ENCODE results near the gene TOR1AIP2.

The TOR1AIP2 gene

DNA sequence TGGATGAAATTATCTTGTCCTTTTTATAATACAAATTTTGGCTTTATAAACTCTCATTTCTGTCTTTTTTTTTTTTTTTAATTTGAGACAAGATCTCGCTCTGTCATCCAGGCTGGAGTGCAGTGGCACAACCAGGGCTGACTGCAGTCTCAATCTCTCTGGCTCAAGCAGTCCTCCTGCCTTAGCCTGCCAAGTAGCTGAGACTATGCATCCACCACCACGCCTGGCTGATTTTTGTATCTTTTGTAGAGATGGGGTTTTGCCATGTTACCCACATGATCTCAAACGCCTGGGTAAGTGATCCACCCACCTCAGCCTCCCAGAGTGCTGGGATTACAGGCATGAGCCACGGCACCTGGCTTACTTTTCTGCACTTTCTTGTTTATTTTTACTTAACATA lies 12.0 kb upstream of the TOR1AIP2 start:
- ChIA-PET POLR2A (no interaction called here), CTCF (interaction anchor here (0.6 kb wide), 1 partner anchor 588 kb away, joined by 4 read pairs; no protein-coding TSS in a partner anchor)
- no peak for TF ChIP-seq NFRKB (IDR thresholded peaks at IDR 0.05)
- no peak for TF ChIP-seq FOXM1 (IDR thresholded peaks at IDR 0.05; ENCODE audit: borderline replicate concordance)
- no peak for TF ChIP-seq BHLHE40 (IDR thresholded peaks at IDR 0.05; ENCODE audit: borderline replicate concordance)
- no peak for TF ChIP-seq L3MBTL2 (conservative IDR thresholded peaks at IDR 0.05)
- no peak for TF ChIP-seq CTBP1 (IDR thresholded peaks at IDR 0.05; ENCODE audit: borderline replicate concordance)
- TF ChIP-seq LEF1 (IDR thresholded peaks at IDR 0.05; ENCODE audit: borderline replicate concordance), result no peak
- TF ChIP-seq ARNT (IDR thresholded peaks at IDR 0.05), result no peak
- TF ChIP-seq SP1 (IDR thresholded peaks at IDR 0.05), result no peak
- TF ChIP-seq TARDBP (IDR thresholded peaks at IDR 0.05), result no peak
- no peak for TF ChIP-seq PKNOX1 (IDR thresholded peaks at IDR 0.05)
- DNase-seq (ENCODE audit: extremely low spot score), result no peak

GRCh38 chr1:179888071-179888470 lies 10.5 kb upstream of the TOR1AIP2 start:
- ChIA-PET CTCF (no interaction called here), POLR2A (no interaction called here)
- no peak for TF ChIP-seq FOXM1 (IDR thresholded peaks at IDR 0.05; ENCODE audit: borderline replicate concordance)
- no peak for DNase-seq (ENCODE audit: extremely low spot score)

DNA sequence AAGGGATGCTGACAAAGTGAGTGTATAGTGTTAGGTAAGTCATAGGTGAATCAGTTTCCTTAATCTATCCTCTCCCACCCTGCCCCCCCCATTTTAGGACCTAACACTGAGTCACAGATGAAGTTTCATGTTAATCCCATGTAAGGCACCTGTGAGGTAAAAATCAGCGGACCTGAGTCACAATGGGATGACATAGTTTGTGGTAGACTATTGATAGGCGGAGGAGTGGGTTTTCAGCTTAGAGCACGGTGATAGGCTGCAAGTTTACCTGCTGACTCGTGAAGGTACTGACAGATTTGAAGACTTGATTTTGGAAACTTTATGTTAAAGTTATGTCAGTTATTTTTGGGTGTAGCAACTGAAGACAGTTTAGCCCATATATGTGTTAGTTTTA lies 6.1 kb upstream of the TOR1AIP2 start:
- ChIA-PET POLR2A (interaction anchor here (1.3 to 3.8 kb wide), 4 partner anchors 15 to 271 kb away, joined by 3 to 16 read pairs (median 11); partner anchors contain the start of genes CEP350 and QSOX1), CTCF (interaction anchor here (0.8 to 1.6 kb wide), 2 partner anchors 53 to 69 kb away, joined by 3 to 4 read pairs; no protein-coding TSS in a partner anchor)
- DNase-seq (ENCODE audit: extremely low spot score), result peak; percentile 20
- TF ChIP-seq PKNOX1 (IDR thresholded peaks at IDR 0.05) (no peak), FOXM1 (IDR thresholded peaks at IDR 0.05; ENCODE audit: borderline replicate concordance) (no peak), FOXA1 (IDR thresholded peaks at IDR 0.05) (no peak), CTBP1 (IDR thresholded peaks at IDR 0.05; ENCODE audit: borderline replicate concordance) (no peak), ZNF384 (IDR thresholded peaks at IDR 0.05) (no peak), ELF4 (IDR thresholded peaks at IDR 0.05) (no peak), HDGF (IDR thresholded peaks at IDR 0.05; ENCODE audit: borderline replicate concordance) (no peak), NFRKB (IDR thresholded peaks at IDR 0.05) (no peak), TARDBP (IDR thresholded peaks at IDR 0.05) (no peak)

DNA sequence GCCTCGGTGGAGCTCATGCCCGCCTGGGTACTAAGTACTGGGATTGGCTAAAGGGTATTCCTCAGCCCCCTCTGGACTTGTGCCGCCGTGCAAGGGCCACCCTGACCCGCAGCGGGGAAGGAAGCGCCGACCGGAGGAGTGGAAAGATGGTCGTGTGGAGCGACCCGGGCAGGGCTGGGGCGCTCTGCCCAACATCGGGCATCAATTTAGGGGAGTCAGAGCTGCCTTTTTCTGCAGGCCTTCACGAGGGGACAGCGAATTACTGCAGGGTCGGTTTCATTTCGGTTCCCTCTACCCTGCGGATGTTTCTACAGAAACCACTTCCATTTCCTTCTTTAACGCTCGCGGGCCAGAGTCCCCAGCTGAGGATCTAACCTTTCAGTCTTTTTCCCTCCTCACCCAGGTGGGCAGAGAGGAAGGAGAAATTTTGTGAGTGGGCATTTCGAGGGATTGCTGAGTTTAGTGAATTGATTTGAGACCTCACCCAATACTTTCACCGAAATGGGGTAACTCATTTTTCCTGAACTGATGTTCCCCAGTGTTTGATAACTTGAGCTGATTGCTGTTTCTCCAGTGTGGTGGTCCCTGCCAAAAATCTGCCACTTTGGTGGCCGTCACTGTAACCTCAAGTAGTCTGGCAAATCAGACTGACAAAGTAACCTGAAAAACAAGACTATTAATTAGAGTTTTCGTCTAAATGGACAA lies 5.6 kb upstream of the TOR1AIP2 start:
- TF ChIP-seq TARDBP (IDR thresholded peaks at IDR 0.05) (no peak), NFRKB (IDR thresholded peaks at IDR 0.05) (no peak)
- POLR2A ChIA-PET, result interaction anchor here (0.6 to 3.8 kb wide), 20 partner anchors 9 to 285 kb away, joined by 3 to 16 read pairs (median 4); partner anchors contain the start of genes CEP350 and QSOX1
- CTCF ChIA-PET, result interaction anchor here (0.8 to 1.6 kb wide), 3 partner anchors 28 to 68 kb away, joined by 3 to 4 read pairs (median 3); no protein-coding TSS in a partner anchor
- DNase-seq (ENCODE audit: extremely low spot score), result no peak

DNA sequence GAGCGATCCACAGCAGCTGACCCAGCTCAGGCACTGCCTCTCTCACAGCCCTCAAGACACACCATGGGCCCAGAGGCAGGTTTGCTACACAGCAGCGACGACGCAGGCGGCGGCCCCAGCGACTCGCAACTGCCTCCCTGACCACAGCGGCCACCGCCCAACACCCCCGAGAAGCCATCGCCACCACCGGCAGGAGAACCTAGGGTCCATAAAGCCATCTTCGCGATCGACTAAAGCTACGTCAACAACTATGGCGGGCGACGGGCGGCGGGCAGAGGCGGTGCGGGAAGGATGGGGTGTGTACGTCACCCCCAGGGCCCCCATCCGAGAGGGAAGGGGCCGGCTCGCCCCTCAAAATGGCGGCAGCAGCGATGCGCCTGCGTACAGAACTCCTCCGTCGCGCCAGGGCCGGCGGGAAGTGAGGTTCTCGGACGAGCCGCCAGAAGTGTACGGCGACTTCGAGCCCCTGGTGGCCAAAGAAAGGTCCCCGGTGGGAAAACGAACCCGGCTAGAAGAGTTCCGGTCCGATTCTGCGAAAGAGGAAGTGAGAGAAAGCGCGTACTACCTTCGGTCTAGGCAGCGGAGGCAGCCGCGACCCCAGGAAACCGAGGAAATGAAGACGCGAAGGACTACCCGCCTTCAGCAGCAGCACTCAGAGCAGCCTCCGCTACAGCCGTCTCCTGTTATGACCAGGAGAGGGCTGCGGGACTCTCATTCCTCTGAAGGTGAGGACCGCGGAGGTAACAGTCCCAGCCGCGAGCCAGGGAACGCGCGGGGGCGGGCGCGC lies 4.8 kb upstream of the TOR1AIP2 start, which contains the start of gene TOR1AIP1:
TSS of gene TOR1AIP1 (plus strand) at position 33 of the 787 bp plus-strand sequence. CDS start at position 251, 218 bp downstream.
- TF ChIP-seq HDGF (IDR thresholded peaks at IDR 0.05; ENCODE audit: borderline replicate concordance), result 0 out of 2 replicates have a peak, but pooled peaks have one; percentile 18
- TF ChIP-seq ZNF384 (IDR thresholded peaks at IDR 0.05), result no peak
- TF ChIP-seq LEF1 (IDR thresholded peaks at IDR 0.05; ENCODE audit: borderline replicate concordance), result peak; percentile 7; the same call in 1 of the 2 replicates
- no peak for TF ChIP-seq BHLHE40 (IDR thresholded peaks at IDR 0.05; ENCODE audit: borderline replicate concordance)
- TF ChIP-seq SP1 (IDR thresholded peaks at IDR 0.05), result no peak
- no peak; the same call in 1 of the 2 replicates for TF ChIP-seq ARNT (IDR thresholded peaks at IDR 0.05)
- no peak for TF ChIP-seq FOXK2 (IDR thresholded peaks at IDR 0.05)
- TF ChIP-seq SUZ12 (IDR thresholded peaks at IDR 0.05), result no peak
- TF ChIP-seq PKNOX1 (IDR thresholded peaks at IDR 0.05), result peak; percentile 26; the same call in 1 of the 2 replicates
- TF ChIP-seq CTBP1 (IDR thresholded peaks at IDR 0.05; ENCODE audit: borderline replicate concordance), result peak; percentile 97
- peak; percentile 96 for TF ChIP-seq ELF4 (IDR thresholded peaks at IDR 0.05)
- TF ChIP-seq FOXM1 (IDR thresholded peaks at IDR 0.05; ENCODE audit: borderline replicate concordance), result peak; percentile 91; the same call in 1 of the 2 replicates
- TF ChIP-seq TARDBP (IDR thresholded peaks at IDR 0.05), result no peak
- peak; percentile 92 for TF ChIP-seq L3MBTL2 (conservative IDR thresholded peaks at IDR 0.05)
- no peak for TF ChIP-seq FOXA1 (IDR thresholded peaks at IDR 0.05)
- TF ChIP-seq NFRKB (IDR thresholded peaks at IDR 0.05), result peak; percentile 59; the same call in 1 of the 2 replicates
- CTCF ChIA-PET, result interaction anchor here (0.8 to 1.6 kb wide), 3 partner anchors 28 to 68 kb away, joined by 3 to 4 read pairs (median 3); no protein-coding TSS in a partner anchor
- POLR2A ChIA-PET, result interaction anchor here (0.6 to 3.8 kb wide), 28 partner anchors 8 to 349 kb away, joined by 3 to 16 read pairs (median 4); partner anchors contain the start of genes CEP350 and QSOX1
- DNase-seq (ENCODE audit: extremely low spot score), result peak; percentile 92
